ENCODE measurements around the gene EHMT1.

Gene EHMT1

DNA sequence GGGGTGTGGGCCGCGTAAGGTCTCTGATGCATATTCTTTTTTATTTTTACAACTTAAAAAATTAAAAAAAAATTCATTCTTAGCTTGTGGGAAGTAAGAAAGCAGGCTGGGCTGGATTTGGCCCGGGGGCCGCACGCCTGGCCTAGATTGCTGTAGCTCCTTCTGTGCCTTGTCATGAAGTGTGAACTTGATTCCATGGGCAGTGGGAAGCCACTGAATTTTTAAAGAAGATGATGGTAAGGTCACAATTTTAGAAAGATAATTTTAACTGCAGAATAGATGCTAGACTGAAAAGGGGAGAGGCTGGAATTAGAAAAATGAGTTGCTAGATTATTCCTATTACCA lies 56.1 kb downstream of the EHMT1 start:
- DNase-seq, result no peak

DNA sequence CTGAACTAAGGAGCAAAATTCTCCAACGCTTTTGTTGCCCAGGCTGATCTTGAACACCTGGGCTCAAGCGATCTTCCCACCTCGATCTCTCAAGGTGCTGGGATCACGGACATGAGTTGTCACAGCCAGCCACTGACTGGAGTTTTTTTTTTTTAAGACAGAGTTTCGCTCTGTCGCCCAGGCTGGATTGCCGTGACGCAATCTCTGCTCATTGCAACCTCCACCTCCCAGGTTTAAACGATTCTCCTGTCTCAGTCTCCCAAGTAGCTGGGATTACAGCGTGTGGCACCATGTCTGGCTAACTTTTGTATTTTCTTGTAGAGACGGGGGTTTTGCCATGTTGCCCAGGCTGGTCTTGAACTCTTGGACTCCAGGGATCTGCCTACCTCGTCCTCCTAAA lies 58.2 kb downstream of the EHMT1 start:
- no peak for DNase-seq

DNA sequence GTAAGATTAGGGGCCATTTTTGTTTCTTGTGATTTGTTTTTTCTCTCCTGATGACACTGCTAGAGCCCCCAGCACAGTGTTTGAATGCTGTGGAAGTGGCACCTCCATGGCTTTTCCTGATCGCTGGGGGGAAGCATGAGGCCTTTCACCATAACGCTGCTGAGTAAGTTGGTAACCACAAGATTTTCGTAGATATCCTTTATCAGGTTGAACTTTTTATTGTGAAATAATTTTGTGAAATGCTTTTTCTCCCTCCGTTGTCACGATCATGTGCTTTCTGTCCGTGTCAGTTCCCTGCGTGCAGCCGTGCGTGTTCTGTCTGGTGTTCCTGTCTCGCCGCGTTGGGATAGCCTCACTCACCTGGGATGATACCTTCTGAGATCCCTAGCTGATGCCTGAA lies 59.4 kb downstream of the EHMT1 start:
- DNase-seq, result no peak

DNA sequence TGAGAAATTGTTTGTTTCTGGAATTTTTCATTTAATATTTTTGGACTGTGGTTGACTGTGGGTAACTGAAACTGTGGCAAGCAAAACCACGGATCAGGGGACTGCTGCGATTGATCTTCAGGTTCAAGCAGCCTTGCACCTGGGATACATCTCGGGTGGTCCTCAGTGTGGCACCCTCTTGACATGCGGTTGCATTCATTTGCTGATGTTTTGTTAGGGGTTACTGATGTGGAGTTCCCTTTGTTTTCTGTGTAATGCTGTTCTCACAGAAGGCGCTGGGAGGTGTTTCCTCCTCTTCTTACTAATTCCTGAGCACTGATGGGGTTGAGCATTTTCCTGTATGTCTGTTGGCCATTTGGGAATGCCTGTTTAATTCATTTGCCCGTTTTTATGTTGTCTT lies 60.4 kb downstream of the EHMT1 start:
- DNase-seq, result no peak

DNA sequence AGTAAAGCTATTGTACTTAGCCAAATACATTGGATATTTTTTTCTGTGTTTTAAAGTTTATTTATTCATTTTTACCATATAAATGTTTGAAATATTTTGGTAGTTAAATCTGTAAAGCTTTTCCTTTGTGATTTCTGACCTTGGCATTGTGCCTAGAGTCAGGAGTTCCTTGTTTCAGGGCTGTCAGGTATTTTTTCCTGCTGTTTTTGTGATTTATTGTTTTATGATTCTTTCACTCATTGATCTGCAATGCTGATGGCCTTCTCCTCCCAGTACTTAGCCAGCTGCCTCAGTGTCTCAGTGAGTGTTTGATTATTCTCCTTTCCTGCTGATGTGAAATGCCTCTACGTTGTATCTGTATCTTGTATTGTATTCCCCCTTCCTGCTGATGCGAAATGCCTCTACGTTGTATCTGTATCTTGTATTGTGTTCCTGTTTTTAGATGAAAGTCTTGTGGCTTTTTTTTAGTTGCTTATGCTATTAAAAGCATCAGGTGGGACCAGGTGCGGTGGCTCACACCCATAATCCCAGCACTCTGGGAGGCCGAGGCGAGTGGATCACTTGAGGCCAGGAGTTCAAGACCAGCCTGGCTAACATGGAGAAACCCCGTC lies 61.0 kb downstream of the EHMT1 start:
- no peak for DNase-seq

DNA sequence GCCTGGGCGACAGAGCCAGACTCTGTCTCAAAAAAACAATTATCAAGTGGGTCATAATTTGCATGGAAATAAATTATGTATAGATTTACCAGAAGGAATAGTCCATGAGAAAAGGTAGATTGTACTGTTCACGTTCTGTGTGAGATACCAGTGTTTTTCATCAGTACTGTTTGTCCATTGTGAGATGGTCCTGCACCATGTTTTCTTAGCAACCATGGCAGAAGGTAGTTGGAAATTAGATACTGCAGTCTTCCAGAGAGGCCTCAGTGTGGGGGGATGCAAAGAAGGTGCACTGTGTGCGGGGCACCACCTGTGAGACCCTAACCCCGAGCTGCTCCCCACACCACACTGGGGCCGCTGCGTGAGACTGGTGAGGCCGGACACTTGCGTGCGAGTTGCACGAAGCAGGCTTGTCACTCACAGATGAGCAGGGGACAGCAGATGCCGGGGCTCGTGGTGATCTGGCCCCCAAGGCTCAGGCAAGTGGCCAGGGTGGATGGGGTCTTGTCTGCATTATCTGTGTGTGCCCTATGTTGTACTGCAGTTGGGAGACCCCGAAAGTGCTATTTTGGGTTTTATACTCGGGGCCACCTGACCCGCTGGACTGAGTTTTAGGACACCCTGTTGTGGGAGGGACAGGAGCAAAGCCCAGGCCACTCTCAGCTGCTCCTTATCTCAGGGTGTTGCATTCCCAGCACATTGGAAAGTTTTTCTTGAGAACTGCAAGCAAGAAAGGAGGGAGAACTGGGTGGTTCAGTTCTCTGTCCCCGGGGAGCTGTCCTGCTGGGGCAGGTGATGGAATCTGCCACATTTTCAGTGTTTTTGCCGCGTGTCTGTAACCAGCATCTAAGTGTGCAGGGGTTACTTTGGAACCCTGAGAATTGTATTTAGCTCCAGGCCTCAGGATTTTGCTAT lies 61.9 kb downstream of the EHMT1 start:
- DNase-seq, result no peak

DNA sequence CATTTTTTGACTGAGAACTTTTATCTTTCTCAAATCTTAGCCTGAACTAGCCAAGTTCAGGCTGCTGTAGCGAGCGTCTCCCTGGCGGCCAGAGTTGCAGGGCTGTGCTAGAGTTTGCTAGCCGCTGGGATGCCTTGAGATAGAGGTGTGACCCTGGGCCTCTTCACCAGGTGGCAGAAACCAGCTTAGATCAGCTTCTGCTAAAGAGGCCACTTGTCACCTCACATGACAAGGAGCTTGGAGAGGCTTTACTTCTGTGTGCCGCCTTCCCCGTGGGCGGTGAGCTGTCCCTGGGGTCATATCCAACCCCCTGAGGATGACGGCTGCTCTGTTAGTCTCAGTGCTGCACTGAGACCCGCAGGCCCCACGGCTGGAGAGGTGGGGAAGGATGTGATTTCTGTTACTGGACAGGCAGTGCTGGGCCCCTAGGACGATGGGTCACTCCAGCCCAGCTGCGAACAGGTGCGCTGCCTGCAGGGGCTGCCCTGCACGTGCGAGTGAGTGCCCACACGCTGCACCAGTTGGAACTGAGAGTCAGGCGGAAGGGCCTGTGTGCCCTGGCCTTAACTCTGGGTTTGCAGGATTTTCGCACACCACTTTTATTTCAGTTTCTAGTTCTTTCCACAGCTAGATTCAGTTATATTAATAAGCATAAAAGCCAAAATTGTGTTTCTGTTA lies 63.8 kb downstream of the EHMT1 start:
- no peak for DNase-seq

DNA sequence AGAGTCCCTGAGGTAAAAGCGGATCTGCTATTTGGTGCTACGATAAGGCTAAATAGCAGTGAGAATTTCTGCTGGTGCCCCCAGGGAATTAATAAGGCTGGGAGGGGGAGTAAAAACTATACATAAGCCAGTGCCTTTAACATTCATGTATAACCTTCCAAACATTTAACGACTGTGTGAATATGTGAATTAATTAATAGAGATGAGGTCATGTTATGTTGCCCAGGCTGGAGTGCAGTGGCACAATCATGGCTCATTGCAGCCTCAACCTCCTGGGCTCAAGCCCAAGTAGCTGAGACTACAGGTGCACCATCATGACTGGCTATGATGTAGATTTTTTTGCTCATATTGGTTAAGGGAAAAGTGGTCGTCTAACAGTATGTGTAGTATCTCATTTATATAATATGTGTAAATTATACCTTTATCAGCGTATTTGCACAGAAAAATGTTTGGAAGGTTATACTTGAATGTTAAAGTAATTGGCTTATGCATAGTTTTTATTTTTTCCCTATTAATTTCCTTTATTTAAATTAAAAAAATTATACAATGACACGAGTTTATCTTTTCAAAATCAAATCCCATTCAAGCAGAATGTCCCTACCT lies 64.6 kb downstream of the EHMT1 start:
- no peak for DNase-seq

DNA sequence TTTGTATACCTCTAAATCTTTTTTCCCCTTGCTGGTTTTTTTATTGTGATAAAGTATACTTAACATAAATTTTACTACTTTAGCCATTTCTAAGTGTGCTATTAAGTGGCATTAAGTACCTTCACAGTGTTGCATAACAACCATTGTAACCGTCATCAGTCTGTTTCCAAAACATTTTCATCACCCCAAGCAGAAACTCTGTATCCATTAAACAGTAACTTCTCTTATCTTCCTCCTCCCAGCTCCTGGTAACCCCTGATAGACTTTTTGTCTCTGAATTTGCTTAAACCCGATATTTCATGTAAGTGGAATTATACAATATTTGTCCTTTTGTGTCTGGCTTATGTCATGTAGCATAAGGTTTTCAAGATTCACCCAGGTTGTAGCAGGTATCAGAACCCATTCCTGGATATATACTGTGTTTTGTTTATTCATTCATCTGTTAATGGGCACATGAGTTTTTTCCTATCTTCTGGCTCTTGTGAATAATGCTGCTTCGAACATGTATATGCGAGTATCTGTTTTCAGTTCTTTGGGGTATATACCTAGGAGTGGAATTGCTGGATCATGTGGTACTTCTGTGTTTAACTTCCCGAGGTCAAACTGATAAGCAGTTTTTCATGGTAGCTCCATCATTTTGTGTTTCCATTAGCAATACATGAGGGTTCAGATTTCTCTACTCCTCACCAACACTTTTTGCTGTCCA lies 66.4 kb downstream of the EHMT1 start:
- no peak for DNase-seq

DNA sequence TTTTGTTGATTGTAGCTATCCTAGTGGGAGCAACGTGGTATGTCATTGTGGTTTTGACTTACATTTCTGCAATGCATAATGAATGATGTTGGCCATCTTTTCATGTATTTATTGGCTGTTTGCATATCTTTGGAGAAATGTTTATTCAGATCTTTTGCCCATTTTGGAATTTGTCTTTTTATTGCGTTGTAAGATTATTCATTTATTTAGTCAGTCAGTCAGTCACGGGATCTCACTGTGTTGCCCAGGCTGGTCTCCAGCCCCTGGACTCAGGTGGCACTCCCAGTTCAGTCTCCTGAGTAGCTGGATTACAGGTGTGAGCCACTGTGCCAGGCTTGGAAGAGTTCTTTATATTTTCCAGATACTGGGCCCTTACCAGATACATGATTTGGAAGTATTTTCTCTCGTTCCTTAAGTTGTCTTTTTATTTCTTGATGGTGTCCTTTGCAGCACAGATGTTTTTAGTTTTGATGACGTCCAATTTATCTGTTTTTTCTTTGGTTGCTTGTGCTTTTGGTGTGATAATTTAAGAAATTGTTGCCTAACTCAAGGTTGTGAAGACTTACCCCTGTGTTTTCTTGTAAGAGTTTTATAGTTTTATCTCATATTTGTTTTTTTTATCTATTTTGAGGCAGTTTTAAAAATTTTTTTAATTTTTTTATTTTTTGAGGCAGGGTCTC lies 67.1 kb downstream of the EHMT1 start:
- no peak for DNase-seq

DNA sequence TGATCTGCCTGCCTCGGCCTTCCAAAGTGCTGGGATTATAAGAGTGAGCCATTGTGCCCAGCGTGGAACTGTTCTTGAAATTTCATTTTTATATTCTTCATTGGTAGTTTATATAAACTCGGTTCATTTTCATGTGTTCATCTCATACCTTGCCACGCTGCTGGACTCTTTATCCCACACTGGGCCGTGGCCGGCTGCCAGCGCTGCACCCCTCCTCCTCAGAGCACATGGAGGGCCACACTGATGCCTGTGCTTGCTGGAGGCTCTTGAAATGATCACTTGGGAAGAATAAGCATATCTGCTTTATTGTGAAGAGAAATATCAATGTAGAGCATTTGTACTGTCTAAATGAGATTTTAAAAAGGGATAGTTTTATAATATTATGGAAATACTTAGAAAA lies 69.5 kb downstream of the EHMT1 start:
- no peak for DNase-seq

DNA sequence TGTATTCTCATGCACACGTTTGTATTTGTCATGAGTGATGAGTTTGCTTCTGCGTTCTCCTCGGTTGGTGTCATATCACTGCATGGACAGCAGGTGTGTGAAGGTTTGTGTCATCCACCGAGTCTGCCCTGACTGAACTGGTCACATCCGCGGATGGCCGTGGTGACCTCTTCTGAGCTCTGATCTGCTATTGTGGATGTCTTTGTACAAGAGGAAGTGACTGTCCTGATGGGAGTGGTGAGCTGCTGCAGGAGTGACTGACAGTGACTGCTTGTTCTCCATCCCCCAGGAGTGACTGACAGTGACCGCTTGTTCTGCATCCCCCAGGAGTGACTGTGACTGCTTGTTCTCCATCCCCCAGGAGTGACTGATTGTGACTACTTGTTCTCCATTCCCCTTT lies 69.9 kb downstream of the EHMT1 start:
- no peak for DNase-seq

DNA sequence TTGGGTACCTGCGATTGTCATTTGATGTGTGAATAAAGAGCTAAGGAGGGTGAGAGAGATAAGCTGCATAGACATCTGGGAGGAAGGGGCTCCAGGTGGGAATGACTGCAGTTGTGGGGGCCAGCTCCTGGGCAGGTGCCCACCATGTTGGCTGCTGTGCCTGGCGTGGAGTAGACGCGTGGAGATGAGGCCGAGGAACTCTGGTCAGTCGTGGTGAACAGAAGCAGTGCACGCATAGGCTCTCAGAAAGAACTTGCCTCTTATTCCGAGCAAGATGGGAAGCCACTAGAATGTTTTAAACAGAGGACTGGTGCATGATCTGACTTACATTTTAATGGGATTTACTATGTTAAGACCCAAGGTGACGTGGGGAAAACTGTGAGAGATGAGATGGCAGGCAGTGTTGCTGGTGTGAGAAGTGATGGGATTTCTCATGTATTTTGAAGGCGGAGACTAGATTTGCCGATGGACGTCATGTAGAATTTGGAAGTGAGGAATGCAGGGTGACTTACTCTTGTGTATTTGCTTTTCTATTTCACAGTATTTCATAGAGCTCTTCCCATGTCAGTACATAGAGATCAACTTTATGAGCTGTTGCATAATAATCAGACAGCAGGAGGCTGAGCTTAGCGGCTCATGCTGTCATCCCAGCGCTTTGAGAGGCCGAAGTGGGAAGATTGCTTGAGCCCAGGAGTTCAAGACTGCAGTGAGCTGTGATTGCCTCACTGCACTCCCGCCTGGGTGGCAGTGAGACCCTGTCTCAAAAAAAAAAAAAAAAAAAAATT lies 71.1 kb downstream of the EHMT1 start:
- no peak for DNase-seq

DNA sequence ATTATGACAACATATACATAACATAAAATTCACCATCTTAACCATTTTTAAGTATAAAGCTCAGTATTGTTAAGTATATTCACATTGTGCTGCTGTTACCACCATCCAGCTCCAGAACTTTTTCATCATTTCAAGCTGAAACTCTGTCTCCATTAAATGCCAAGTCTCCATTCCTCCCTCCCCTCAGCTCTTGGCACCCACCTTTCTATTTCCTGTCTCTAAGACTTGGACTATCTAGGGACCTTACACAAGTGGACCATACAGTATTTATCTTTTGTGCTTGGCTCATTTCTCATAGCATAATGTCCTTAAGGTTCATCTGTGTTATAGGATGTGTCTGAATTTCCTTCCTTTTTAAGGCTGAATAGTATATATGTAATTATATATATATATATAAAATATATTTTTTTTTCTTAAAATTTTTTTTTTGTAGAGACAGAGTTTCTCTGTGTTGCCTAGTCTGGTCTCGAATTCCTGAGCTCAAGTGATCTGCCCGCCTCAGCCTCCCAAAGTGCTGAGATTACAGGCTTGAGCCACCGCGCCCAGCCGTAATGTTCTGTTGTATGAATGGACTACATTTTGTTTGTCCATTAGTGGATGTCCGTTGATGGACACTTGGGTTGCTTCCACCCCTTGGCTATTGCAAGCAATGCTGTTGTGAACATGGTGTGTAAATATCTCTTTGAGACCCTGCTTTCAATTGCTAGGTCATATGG lies 72.3 kb downstream of the EHMT1 start:
- DNase-seq, result no peak

DNA sequence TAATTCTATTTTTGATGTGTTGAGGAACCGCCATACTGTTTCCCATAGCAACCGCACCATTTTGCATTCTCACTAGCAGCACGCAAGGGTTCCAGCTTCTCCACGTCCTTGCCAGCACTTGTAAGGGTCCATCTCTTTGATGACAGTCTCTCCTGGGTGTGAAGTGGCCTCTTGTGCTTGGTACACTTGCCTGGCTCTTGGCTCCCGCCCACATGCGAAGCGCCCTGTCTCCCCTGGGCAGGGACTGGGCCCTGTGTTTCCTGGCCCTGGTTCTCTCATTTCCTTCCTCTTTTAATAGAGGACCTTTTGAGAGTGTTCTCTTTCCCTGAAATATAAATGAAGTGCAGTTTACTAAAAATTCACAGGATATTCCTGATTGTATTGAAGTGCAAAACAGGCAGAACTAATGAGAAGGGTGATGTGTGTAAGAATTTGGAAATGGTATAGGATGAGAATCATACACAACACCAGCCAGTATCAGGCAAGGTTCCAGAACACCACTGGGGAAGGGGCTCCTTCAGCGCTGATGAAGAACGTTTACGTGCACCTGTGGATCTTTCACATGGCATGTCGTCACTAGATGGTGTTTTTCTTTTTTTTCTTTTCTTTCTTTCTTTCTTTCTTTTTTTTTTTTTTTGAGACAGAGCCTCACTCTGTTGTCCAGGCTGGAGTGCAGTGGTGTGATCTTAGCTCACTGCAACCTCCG lies 73.0 kb downstream of the EHMT1 start:
- no peak for DNase-seq

DNA sequence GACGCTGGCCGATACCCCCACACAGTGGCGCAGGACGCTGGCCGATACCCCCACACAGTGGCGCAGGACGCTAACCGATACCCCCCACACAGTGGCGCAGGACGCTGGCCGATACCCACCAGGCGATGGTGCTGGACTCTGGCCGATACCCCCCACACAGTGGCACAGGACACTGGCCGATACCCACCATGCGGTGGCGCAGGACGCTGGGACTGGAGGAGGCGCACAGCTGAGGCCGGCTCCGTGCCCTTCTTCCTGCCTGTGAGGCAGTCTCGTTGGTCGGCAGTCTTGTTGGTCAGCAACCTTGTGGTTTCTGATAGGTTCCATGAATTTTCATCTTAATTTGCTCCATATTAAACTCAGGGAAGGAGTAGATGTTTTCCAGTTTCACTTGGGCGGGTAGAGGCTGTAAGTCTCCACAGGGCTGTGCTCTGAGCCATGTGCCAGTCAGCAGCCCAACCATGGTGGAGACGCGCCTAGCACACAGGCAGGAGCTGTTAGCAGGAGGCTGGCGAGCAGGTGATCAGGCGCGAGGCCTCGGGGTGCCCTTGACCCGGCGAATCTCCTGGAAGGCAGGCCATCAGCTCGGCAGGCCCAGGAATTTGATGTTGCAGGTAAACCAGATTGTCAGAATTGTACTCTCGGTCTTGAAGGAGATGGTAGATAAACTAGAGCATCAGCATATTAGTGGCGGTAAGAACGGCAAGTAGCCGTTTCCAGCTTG lies 75.6 kb downstream of the EHMT1 start:
- no peak for DNase-seq

DNA sequence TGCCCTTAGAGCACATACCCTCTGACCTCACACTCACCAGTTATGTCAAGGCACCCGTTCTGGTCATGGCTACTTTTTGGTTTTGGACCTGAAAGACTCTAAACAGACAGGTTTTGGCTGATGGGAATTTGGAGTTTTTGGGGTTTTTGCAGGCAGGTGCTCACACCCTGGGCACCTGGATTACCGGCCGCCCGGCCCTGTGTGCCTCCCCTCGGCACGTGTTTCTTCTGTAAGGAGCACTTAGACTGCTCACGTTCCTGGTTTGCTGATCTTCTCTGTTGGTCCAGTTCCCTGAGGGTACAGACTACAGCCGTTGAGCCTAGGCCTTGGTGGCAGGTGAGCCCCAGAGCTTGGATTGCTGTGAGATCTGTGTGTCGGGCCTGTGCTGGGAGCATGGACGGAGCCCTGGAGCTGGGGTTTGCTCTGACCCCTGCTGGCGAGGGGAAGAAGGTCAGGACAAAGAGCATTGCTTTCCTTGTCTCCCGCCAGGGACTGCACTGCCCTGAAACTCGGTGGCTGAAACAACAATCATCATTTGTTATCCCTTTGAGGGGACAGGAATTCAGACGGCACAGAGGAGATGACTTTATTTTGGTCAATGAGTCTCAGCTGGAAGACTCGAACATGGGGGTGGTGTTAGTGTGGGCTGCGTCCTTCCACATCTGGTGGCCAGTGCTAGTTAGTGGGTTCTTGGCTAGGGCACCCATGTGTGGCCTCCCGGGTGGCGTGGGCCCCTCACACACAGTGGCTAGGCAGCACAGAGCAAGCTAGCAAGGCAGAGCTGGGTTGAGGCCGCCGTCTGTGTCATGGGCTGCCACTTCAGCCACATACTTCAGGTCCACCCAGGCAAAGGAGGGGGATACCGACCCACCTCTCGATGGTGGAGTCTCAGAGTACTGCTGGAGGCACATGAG lies 76.4 kb downstream of the EHMT1 start:
- DNase-seq, result peak; percentile 56
